SK-N-MC (cell line): ENCODE measurements around the gene TFF2.

Experiments used
- DNase-seq: peaks from one replicate; pipeline ENCODE4 v3.0.0-alpha.2; 2011; ENCODE audit warnings: low read depth, low spot score
- H3K27ac ChIP-seq: fragments of 200-600 bp; sonication (generic); 2 replicates; pipeline ENCODE4 v1.5.1; 2016; ENCODE audit warnings: mixed run types
- H3K36me3 ChIP-seq: fragments of 200-600 bp; sonication (generic); 2 replicates; pipeline ENCODE4 v1.6.1; 2017; ENCODE audit warnings: antibody characterized with exemption, low read length, mixed read lengths; ENCODE audit not compliant: insufficient read depth
- H3K4me3 ChIP-seq: fragments of 200-600 bp; sonication (generic); 2 replicates; pipeline ENCODE4 v1.5.1; 2016
- H3K9ac ChIP-seq: fragments of 200-600 bp; sonication (generic); 2 replicates; pipeline ENCODE4 v1.8.0; 2017; ENCODE audit warnings: mixed run types, mixed read lengths; ENCODE audit not compliant: insufficient read length
- H3K9me3 ChIP-seq: fragments of 200-600 bp; sonication (generic); 2 replicates; pipeline ENCODE4 v1.6.1; 2017; ENCODE audit warnings: low read depth, mild to moderate bottlenecking, antibody characterized with exemption, low read length, moderate library complexity, mixed read lengths
- EZH2 ChIP-seq: fragments of 200-600 bp; sonication (generic); IDR thresholded peaks from one replicate; pipeline ENCODE4 v1.6.1; 2017; ENCODE audit warnings: antibody characterized with exemption
- FOXP2 ChIP-seq: optimal IDR thresholded peaks from 2 replicates; pipeline ENCODE3; 2011; ENCODE audit warnings: mild to moderate bottlenecking, moderate library complexity; ENCODE audit not compliant: insufficient read depth; ENCODE audit errors: extremely low read length, control extremely low read depth
- POLR2AphosphoS5 ChIP-seq: IDR thresholded peaks from 2 replicates; pipeline ENCODE4 v1.6.1; 2012; ENCODE audit warnings: mild to moderate bottlenecking, low read depth, low read length, borderline replicate concordance

Gene TFF2

GRCh38 chr21:42298657-42299056 lies 52.1 kb downstream of the TFF2 start:
- DNase-seq = no peak
- Histone ChIP-seq H3K4me3 (no peak overlapping the region), H3K9me3 (no peaks in the 10 kb centered on the region), H3K36me3 (no peaks in the 10 kb centered on the region), H3K9ac (no peak overlapping the region), H3K27ac (no peak overlapping the region)
- no peak for TF ChIP-seq FOXP2
- TF ChIP-seq EZH2 = no peak
- no peak for TF ChIP-seq POLR2AphosphoS5

DNA sequence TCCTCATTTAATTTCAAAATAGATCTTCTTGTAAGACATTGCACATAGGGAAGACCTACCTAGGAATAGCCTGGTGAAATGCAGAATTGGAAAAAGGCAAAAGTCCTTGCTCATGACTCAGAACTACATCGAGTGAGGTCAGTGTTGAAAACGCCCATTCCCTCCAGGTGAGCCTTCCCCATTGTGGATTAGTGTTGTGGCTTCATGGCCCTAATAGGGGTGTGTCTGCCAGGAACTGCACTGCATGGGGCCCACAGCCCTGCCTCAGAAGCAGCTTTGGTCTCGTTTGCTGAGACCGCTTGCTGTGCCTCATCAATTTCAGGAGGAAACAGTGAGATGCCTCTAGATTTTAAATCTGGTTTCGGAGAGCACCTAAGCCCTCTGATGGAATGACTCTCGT lies 52.6 kb downstream of the TFF2 start:
- Histone ChIP-seq H3K9me3 (no peaks in the 10 kb centered on the region), H3K27ac (no peak overlapping the region), H3K36me3 (no peaks in the 10 kb centered on the region), H3K9ac (no peak overlapping the region), H3K4me3 (no peak overlapping the region)
- TF ChIP-seq FOXP2 (no peak), EZH2 (no peak), POLR2AphosphoS5 (no peak)
- no peak for DNase-seq

GRCh38 chr21:42297377-42297776 lies 53.4 kb downstream of the TFF2 start:
- H3K36me3 ChIP-seq = no peaks in the 10 kb centered on the region
- no peak for TF ChIP-seq FOXP2
- TF ChIP-seq POLR2AphosphoS5 = no peak
- no peak for TF ChIP-seq EZH2
- no peak overlapping the region for H3K27ac ChIP-seq
- no peaks in the 10 kb centered on the region for H3K9me3 ChIP-seq
- H3K9ac ChIP-seq = no peak overlapping the region
- H3K4me3 ChIP-seq = no peak overlapping the region
- no peak for DNase-seq

GRCh38 chr21:42296501-42296900 lies 54.3 kb downstream of the TFF2 start:
- H3K9ac ChIP-seq = no peak overlapping the region
- no peaks in the 10 kb centered on the region for H3K36me3 ChIP-seq
- TF ChIP-seq FOXP2 = no peak
- TF ChIP-seq EZH2 = no peak
- TF ChIP-seq POLR2AphosphoS5 = no peak
- no peak overlapping the region for H3K4me3 ChIP-seq
- no peak for DNase-seq
- H3K27ac ChIP-seq = no peak overlapping the region
- no peaks in the 10 kb centered on the region for H3K9me3 ChIP-seq
